K562 (cell line): ENCODE results near the gene TRANK1. TPM values are rescaled to one million over a fixed set of nuclear protein-coding genes. Genes with fewer than 3 reads are reported as not detected.

Experiments
- ARNT ChIP-seq, 2 experiments: fragments of 450-650 bp; IDR thresholded peaks; 2 replicates each; pipeline ENCODE4 v1.6.1; 2016; ENCODE audit warnings: mild to moderate bottlenecking in 1 of 2
- BCLAF1 ChIP-seq, 2 experiments: fragments of 450-650 bp in 1 of 2; IDR thresholded peaks; 2 replicates each; pipeline ENCODE4 v1.6.1; 2011 to 2017; ENCODE audit warnings: low read depth in 2 of 2, antibody characterized with exemption in 1 of 2, borderline replicate concordance in 1 of 2, low read length in 1 of 2, mild to moderate bottlenecking in 1 of 2, mixed read lengths in 1 of 2; ENCODE audit not compliant: control insufficient read depth in 1 of 2
- DIDO1 ChIP-seq: fragments of 450-650 bp; IDR thresholded peaks from 2 replicates; pipeline ENCODE4 v1.6.1; 2016; ENCODE audit warnings: low read depth, missing biosample characterization, missing genetic modification characterization
- FOXA3 ChIP-seq, 2 experiments: fragments of 450-650 bp in 1 of 2; sonication (generic) in 1 of 2; formaldehyde crosslinking; IDR thresholded peaks in 1 of 2; conservative IDR thresholded peaks in 1 of 2; 2 replicates each; pipeline versions ENCODE4 v1.4.0 to v1.8.0; 2020 to 2022; ENCODE audit warnings: mild to moderate bottlenecking in 2 of 2, missing genetic modification reagents in 1 of 2
- HNRNPH1 ChIP-seq: fragments of 200-400 bp; formaldehyde crosslinking; optimal IDR thresholded peaks from 2 replicates; pipeline ENCODE3; 2017; ENCODE audit warnings: low read depth, mild to moderate bottlenecking, low read length, moderate library complexity
- MAZ ChIP-seq, 2 experiments: fragments of 450-650 bp in 1 of 2; sonication (generic) in 1 of 2; formaldehyde crosslinking; IDR thresholded peaks in 1 of 2; conservative IDR thresholded peaks in 1 of 2; 2 replicates each; pipeline versions ENCODE4 v1.4.0 to v1.5.0; 2020; ENCODE audit warnings: mild to moderate bottlenecking in 1 of 2, missing genetic modification reagents in 1 of 2
- NR4A1 ChIP-seq, 2 experiments: fragments of 250-450 bp in 1 of 2; fragments of 450-650 bp in 1 of 2; sonication (Bioruptor Pico) in 1 of 2; IDR thresholded peaks; 2 replicates each; pipeline versions ENCODE4 v1.4.0 to v1.6.1; 2016 to 2020; ENCODE audit warnings: mild to moderate bottlenecking in 2 of 2, missing compliant biosample characterization in 1 of 2, missing genetic modification characterization in 1 of 2, moderate library complexity in 1 of 2
- PTBP1 ChIP-seq: fragments of 200-400 bp; formaldehyde crosslinking; IDR thresholded peaks from 2 replicates; pipeline ENCODE4 v1.6.1; 2017; ENCODE audit warnings: low read depth, low read length
- RBM15 ChIP-seq: fragments of 200-400 bp; formaldehyde crosslinking; IDR thresholded peaks from 2 replicates; pipeline ENCODE4 v1.6.1; 2018; ENCODE audit warnings: mild to moderate bottlenecking, low read length, moderate library complexity; ENCODE audit not compliant: insufficient read depth
- SREBF1 ChIP-seq: fragments of 150-350 bp; IDR thresholded peaks from 2 replicates; pipeline ENCODE4 v1.6.1; 2014; ENCODE audit warnings: antibody characterized with exemption, low read depth, low read length, borderline replicate concordance
- SRSF9 ChIP-seq: fragments of 200-400 bp; formaldehyde crosslinking; IDR thresholded peaks from 2 replicates; pipeline ENCODE4 v1.6.1; 2017; ENCODE audit warnings: low read depth, low read length, borderline replicate concordance
- ZNF146 ChIP-seq: IDR thresholded peaks from one replicate; pipeline ENCODE4 v1.6.1; 2018; ENCODE audit warnings: missing compliant biosample characterization; ENCODE audit not compliant: unreplicated experiment
- ZNF23 ChIP-seq: fragments of 250-450 bp; sonication (Bioruptor Pico); IDR thresholded peaks from 2 replicates; pipeline ENCODE4 v1.4.0; 2020; ENCODE audit warnings: mild to moderate bottlenecking
- polyA plus RNA-seq, 8 experiments: library from polyadenylated mRNA; depleted of rRNA in 4 of 8; stranded (reverse) in 5 of 8; unstranded in 3 of 8; fragments of >200 nt; fragmentation: Nextera tagmentation in 2 of 8; fragmentation: Illumina TruSeq in 1 of 8; extraction: Ambion mirVana in 2 of 8; extraction: Trizol in 1 of 8; gene quantifications; 2 replicates each; pipeline versions ENCODE4 v1.2.1 to v1.2.3, GENCODE V29; 2011 to 2014; ENCODE audit warnings: inconsistent platforms in 1 of 8, missing spikeins in 1 of 8
- total RNA-seq, 7 experiments: library from RNA; depleted of rRNA in 6 of 7; stranded (reverse); fragments of >200 nt in 6 of 7; fragmentation: Illumina TruSeq in 2 of 7; extraction: Trizol in 2 of 7; gene quantifications; 2 replicates each; pipeline versions ENCODE4 v1.2.1 to v1.2.3, GENCODE V29; 2011 to 2021; ENCODE audit warnings: low replicate concordance in 1 of 7
- TF ChIP-seq, protein P1 (sequence below): conservative IDR thresholded peaks from 2 replicates; pipeline ENCODE4 v1.6.1; 2011; ENCODE audit warnings: low read depth, mild to moderate bottlenecking, low read length; ENCODE audit not compliant: control insufficient read depth
- TF ChIP-seq, protein P2 (sequence below): fragments of 450-650 bp; conservative IDR thresholded peaks from 2 replicates; pipeline ENCODE4 v1.6.1; 2016; ENCODE audit warnings: missing genetic modification characterization, low read depth, mild to moderate bottlenecking, control low read depth, missing compliant biosample characterization
- TF ChIP-seq, protein P3 (sequence below): fragments of 250-450 bp; sonication (Bioruptor Pico); IDR thresholded peaks from 2 replicates; pipeline ENCODE4 v1.8.0; 2022; ENCODE audit warnings: inconsistent platforms
- TF ChIP-seq, protein P4 (sequence below): fragments of 250-450 bp; sonication (Bioruptor Pico); IDR thresholded peaks from 2 replicates; pipeline ENCODE4 v1.4.0; 2020

Gene TRANK1
- total and polyA plus RNA-seq, 9 of the 15 experiments (the other 6 are each of a cell fraction or from before 2014, with no cell fraction given), result 0.41 to 5.3 (median 2.1) TPM

- TF ChIP-seq NR4A1 (CRISPR knock-in tag; IDR thresholded peaks at IDR 0.05) (peak; percentile 68; the same call in 1 of the 2 replicates), NR4A1 (tag; IDR thresholded peaks at IDR 0.05) (0 out of 2 replicates have a peak, but pooled peaks have one; percentile 88), PTBP1 (no peak), SREBF1 (0 out of 2 replicates have a peak, but pooled peaks have one; percentile 76), FOXA3 (CRISPR knock-in tag; conservative IDR thresholded peaks at IDR 0.05 in 1 of 2, IDR thresholded peaks at IDR 0.05 in 1 of 2) (peak; percentile 13 to 40; a peak in 1 of 4 replicates), HNRNPH1 (no peak), MAZ (CRISPR knock-in tag; conservative IDR thresholded peaks at IDR 0.05 in 1 of 2, IDR thresholded peaks at IDR 0.05 in 1 of 2) (peak; percentile 4 to 75; a peak in 3 of 4 replicates), ZNF146 (CRISPR knock-in tag) (no peak), BCLAF1 (IDR thresholded peaks at IDR 0.05; ENCODE audit: borderline replicate concordance in 1 of 2, control insufficient read depth in 1 of 2, low read depth in 2 of 2, low read length in 1 of 2) (no peak), ZNF23 (no peak), SRSF9 (no peak), DIDO1 (no peak), RBM15 (no peak), ARNT (IDR thresholded peaks at IDR 0.05) (peak in 1 of 2 experiments; percentile 15; a peak in 1 of 4 replicates)
- TF ChIP-seq, protein P1, sequence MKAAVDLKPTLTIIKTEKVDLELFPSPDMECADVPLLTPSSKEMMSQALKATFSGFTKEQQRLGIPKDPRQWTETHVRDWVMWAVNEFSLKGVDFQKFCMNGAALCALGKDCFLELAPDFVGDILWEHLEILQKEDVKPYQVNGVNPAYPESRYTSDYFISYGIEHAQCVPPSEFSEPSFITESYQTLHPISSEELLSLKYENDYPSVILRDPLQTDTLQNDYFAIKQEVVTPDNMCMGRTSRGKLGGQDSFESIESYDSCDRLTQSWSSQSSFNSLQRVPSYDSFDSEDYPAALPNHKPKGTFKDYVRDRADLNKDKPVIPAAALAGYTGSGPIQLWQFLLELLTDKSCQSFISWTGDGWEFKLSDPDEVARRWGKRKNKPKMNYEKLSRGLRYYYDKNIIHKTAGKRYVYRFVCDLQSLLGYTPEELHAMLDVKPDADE, result peak; percentile 54; the same call in 1 of the 2 replicates
- TF ChIP-seq, protein P2, sequence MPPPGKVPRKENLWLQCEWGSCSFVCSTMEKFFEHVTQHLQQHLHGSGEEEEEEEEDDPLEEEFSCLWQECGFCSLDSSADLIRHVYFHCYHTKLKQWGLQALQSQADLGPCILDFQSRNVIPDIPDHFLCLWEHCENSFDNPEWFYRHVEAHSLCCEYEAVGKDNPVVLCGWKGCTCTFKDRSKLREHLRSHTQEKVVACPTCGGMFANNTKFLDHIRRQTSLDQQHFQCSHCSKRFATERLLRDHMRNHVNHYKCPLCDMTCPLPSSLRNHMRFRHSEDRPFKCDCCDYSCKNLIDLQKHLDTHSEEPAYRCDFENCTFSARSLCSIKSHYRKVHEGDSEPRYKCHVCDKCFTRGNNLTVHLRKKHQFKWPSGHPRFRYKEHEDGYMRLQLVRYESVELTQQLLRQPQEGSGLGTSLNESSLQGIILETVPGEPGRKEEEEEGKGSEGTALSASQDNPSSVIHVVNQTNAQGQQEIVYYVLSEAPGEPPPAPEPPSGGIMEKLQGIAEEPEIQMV (tag), result peak; percentile 66; the same call in 1 of the 2 replicates
- TF ChIP-seq, protein P3, sequence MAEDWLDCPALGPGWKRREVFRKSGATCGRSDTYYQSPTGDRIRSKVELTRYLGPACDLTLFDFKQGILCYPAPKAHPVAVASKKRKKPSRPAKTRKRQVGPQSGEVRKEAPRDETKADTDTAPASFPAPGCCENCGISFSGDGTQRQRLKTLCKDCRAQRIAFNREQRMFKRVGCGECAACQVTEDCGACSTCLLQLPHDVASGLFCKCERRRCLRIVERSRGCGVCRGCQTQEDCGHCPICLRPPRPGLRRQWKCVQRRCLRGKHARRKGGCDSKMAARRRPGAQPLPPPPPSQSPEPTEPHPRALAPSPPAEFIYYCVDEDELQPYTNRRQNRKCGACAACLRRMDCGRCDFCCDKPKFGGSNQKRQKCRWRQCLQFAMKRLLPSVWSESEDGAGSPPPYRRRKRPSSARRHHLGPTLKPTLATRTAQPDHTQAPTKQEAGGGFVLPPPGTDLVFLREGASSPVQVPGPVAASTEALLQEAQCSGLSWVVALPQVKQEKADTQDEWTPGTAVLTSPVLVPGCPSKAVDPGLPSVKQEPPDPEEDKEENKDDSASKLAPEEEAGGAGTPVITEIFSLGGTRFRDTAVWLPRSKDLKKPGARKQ (CRISPR knock-in tag), result no peak
- TF ChIP-seq, protein P4, sequence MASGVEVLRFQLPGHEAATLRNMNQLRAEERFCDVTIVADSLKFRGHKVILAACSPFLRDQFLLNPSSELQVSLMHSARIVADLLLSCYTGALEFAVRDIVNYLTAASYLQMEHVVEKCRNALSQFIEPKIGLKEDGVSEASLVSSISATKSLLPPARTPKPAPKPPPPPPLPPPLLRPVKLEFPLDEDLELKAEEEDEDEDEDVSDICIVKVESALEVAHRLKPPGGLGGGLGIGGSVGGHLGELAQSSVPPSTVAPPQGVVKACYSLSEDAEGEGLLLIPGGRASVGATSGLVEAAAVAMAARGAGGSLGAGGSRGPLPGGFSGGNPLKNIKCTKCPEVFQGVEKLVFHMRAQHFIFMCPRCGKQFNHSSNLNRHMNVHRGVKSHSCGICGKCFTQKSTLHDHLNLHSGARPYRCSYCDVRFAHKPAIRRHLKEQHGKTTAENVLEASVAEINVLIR (CRISPR knock-in tag), result peak; percentile 52; the same call in 1 of the 2 replicates
Observed at GRCh38 chr3:36992806-36993325, 48.0 kb upstream of the TRANK1 start, which contains the start of gene EPM2AIP1 (continued).
